GM23338 (cell line): ENCODE measurements around the gene CTDP1. TPM values are rescaled to one million over a fixed set of nuclear protein-coding genes. Genes with fewer than 3 reads are reported as not detected.

Source experiments
- ATAC-seq: fragments of 200-7000 bp; cut with Tn5 transposase; 3 replicates; pipeline ENCODE4 v1.9.1; 2020
- DNase-seq: peaks from one replicate; pipeline ENCODE4 v3.0.0-alpha.2; 2015; ENCODE audit warnings: low spot score
- H2AFZ ChIP-seq: fragments of 200-600 bp; sonication (generic); 2 replicates; pipeline ENCODE4 v1.8.0; 2016; ENCODE audit warnings: antibody characterized with exemption, mild to moderate bottlenecking, moderate library complexity
- H3F3A ChIP-seq: fragments of 200-600 bp; sonication (generic); replicated peaks from 2 replicates; pipeline ENCODE4 v1.8.0; 2017; ENCODE audit warnings: antibody characterized with exemption, mixed run types, low read depth
- H3K27ac ChIP-seq: fragments of 200-600 bp; sonication (generic); 2 replicates; pipeline ENCODE4 v1.6.1; 2016; ENCODE audit warnings: low read depth
- H3K27me3 ChIP-seq: fragments of 200-600 bp; sonication (generic); 2 replicates; pipeline ENCODE4 v1.8.0; 2016; ENCODE audit warnings: mild to moderate bottlenecking, mixed run types, moderate library complexity; ENCODE audit not compliant: insufficient read depth
- H3K36me3 ChIP-seq: fragments of 200-600 bp; sonication (generic); 2 replicates; pipeline ENCODE4 v1.8.0; 2016; ENCODE audit warnings: mild to moderate bottlenecking; ENCODE audit not compliant: insufficient read depth
- H3K4me1 ChIP-seq: fragments of 200-600 bp; sonication (generic); 2 replicates; pipeline ENCODE4 v1.8.0; 2016; ENCODE audit warnings: mild to moderate bottlenecking, moderate library complexity; ENCODE audit not compliant: insufficient read depth
- H3K4me2 ChIP-seq: fragments of 200-600 bp; sonication (generic); 2 replicates; pipeline ENCODE4 v1.7.1; 2017; ENCODE audit warnings: mixed run types
- H3K4me3 ChIP-seq: fragments of 200-600 bp; sonication (generic); 2 replicates; pipeline ENCODE4 v1.6.1; 2016; ENCODE audit warnings: mixed run types
- H3K79me2 ChIP-seq: fragments of 200-600 bp; sonication (generic); replicated peaks from 2 replicates; pipeline ENCODE4 v1.8.0; 2017; ENCODE audit warnings: mild to moderate bottlenecking; ENCODE audit not compliant: insufficient read depth
- H3K9me2 ChIP-seq: fragments of 200-600 bp; sonication (generic); 2 replicates; pipeline ENCODE4 v1.8.0; 2017; ENCODE audit not compliant: insufficient read depth
- H4K20me1 ChIP-seq: fragments of 200-600 bp; sonication (generic); replicated peaks from 2 replicates; pipeline ENCODE4 v1.8.0; 2017; ENCODE audit warnings: mild to moderate bottlenecking; ENCODE audit not compliant: insufficient read depth
- H3K27ac Mint-ChIP-seq: 2 replicates; pipeline ENCODE4 v1.8.0; 2020; ENCODE audit warnings: inconsistent platforms, mild to moderate bottlenecking, moderate library complexity, mixed read lengths
- H3K27me3 Mint-ChIP-seq: 3 replicates; pipeline ENCODE4 v1.8.0; 2022; ENCODE audit warnings: low read depth, mild to moderate bottlenecking, moderate library complexity, mixed read lengths, inconsistent platforms; ENCODE audit not compliant: insufficient read depth, poor library complexity
- H3K36me3 Mint-ChIP-seq: 3 replicates; pipeline ENCODE4 v1.8.0; 2021; ENCODE audit warnings: low read depth, mild to moderate bottlenecking, inconsistent platforms, moderate library complexity, mixed read lengths
- H3K4me1 Mint-ChIP-seq: 3 replicates; pipeline ENCODE4 v1.8.0; 2020; ENCODE audit warnings: mild to moderate bottlenecking, inconsistent platforms, mixed read lengths
- H3K4me3 Mint-ChIP-seq: 3 replicates; pipeline ENCODE4 v1.8.0; 2021; ENCODE audit warnings: moderate library complexity, mild to moderate bottlenecking, inconsistent platforms, mixed read lengths
- H3K9me3 Mint-ChIP-seq: 3 replicates; pipeline ENCODE4 v1.8.0; 2020; ENCODE audit warnings: moderate library complexity, mild to moderate bottlenecking, inconsistent platforms, mixed read lengths
- CREB1 ChIP-seq: fragments of 250-450 bp; sonication (Bioruptor Pico); IDR thresholded peaks from 2 replicates; pipeline ENCODE4 v1.5.0; 2020; ENCODE audit warnings: low read depth, mild to moderate bottlenecking, moderate library complexity
- CTCF ChIP-seq, 2 experiments: fragments of 200-600 bp in 1 of 2; sonication (generic) in 1 of 2; conservative IDR thresholded peaks; 2 replicates each; pipeline versions ENCODE4 v1.5.1 to v1.6.1; 2016 to 2017; ENCODE audit warnings: antibody characterized with exemption in 2 of 2, low read depth in 2 of 2, mild to moderate bottlenecking in 2 of 2, moderate library complexity in 1 of 2
- ETS1 ChIP-seq: IDR thresholded peaks from 2 replicates; pipeline ENCODE4 v1.6.1; 2016; ENCODE audit warnings: antibody characterized with exemption
- EZH2 ChIP-seq: fragments of 200-600 bp; sonication (generic); IDR thresholded peaks from one replicate; pipeline ENCODE4 v1.8.0; 2017; ENCODE audit warnings: antibody characterized with exemption, mild to moderate bottlenecking, low read depth; ENCODE audit not compliant: unreplicated experiment
- EZH2phosphoT487 ChIP-seq: fragments of 200-600 bp; sonication (generic); IDR thresholded peaks from one replicate; pipeline ENCODE4 v1.8.1; 2018; ENCODE audit warnings: antibody characterized with exemption; ENCODE audit not compliant: unreplicated experiment
- POLR2AphosphoS5 ChIP-seq: IDR thresholded peaks from 2 replicates; pipeline ENCODE4 v1.6.1; 2016; ENCODE audit warnings: antibody characterized with exemption, low read depth
- STAT1 ChIP-seq: IDR thresholded peaks from one replicate; pipeline ENCODE4 v1.6.1; 2016; ENCODE audit warnings: antibody characterized with exemption; ENCODE audit not compliant: unreplicated experiment
- ZNF331 ChIP-seq: fragments of 250-450 bp; sonication (Bioruptor Pico); IDR thresholded peaks from 2 replicates; pipeline ENCODE4 v1.5.0; 2020; ENCODE audit warnings: low read depth, mild to moderate bottlenecking, moderate library complexity
- ZNF462 ChIP-seq: fragments of 250-450 bp; sonication (Bioruptor Pico); IDR thresholded peaks from 2 replicates; pipeline ENCODE4 v1.5.0; 2020; ENCODE audit warnings: mild to moderate bottlenecking, moderate library complexity
- polyA plus RNA-seq: library from polyadenylated mRNA; unstranded; fragments of >200 nt; fragmentation: Nextera tagmentation; extraction: Ambion mirVana; gene quantifications from 2 replicates; pipeline ENCODE4 v1.2.1, GENCODE V29; 2016
- total RNA-seq: library from RNA; depleted of rRNA; stranded (reverse); fragments of >200 nt; shearing (Covaris generic); gene quantifications from 2 replicates; pipeline ENCODE4 v1.2.3, GENCODE V29; 2014

CTDP1 gene
- total and polyA plus RNA-seq, 2 experiments from 2014 or later = 9.4 to 51.6 TPM

- TF ChIP-seq CREB1 (CRISPR knock-in tag) (no peak), ZNF331 (CRISPR knock-in tag) (no peak), EZH2 (no peak), CTCF (conservative IDR thresholded peaks at IDR 0.05; ENCODE audit: low read depth in 2 of 2) (no peak), STAT1 (no peak)
Measured at GRCh38 chr18:79707671-79708070, 28.1 kb downstream of the CTDP1 start (continued).

- H3K9me2 ChIP-seq = no peaks in the 10 kb centered on the region
- H3K4me1 ChIP-seq = no peaks in the 10 kb centered on the region
- H3K4me1 Mint-ChIP-seq = no peaks in the 10 kb centered on the region
- no peak overlapping the region for H3K27ac Mint-ChIP-seq
- H2AFZ ChIP-seq = no peak overlapping the region
- no peak for ATAC-seq
- no peaks in the 10 kb centered on the region for H3K9me3 Mint-ChIP-seq
- H3K27ac ChIP-seq = no peak overlapping the region
- peaks cover 1% of the 10 kb centered on the region; the same call in 1 of the 2 replicates for H4K20me1 ChIP-seq
- H3K4me2 ChIP-seq = no peak overlapping the region
- H3K36me3 Mint-ChIP-seq = peaks cover 47% of the 10 kb centered on the region
- H3F3A ChIP-seq = no peaks in the 10 kb centered on the region
- H3K4me3 Mint-ChIP-seq = no peak overlapping the region
- no peak overlapping the region for H3K4me3 ChIP-seq
- no peak for DNase-seq
- no peaks in the 10 kb centered on the region for H3K27me3 ChIP-seq
- H3K27me3 Mint-ChIP-seq = peaks cover 2% of the 10 kb centered on the region
- peaks cover 5% of the 10 kb centered on the region; the same call in 1 of the 2 replicates for H3K36me3 ChIP-seq
- peaks cover 11% of the 10 kb centered on the region for H3K79me2 ChIP-seq
- TF ChIP-seq ETS1 (no peak), POLR2AphosphoS5 (no peak), ZNF462 (CRISPR knock-in tag) (no peak), EZH2phosphoT487 (no peak), EZH2 (no peak), CTCF (conservative IDR thresholded peaks at IDR 0.05; ENCODE audit: low read depth in 2 of 2) (no peak), STAT1 (no peak), ZNF331 (CRISPR knock-in tag) (no peak)
Measured at GRCh38 chr18:79708412-79708811, 28.8 kb downstream of the CTDP1 start.
